WTC11 (cell line): Measurements from ENCODE around the gene F2RL3. TPM values are rescaled to one million over a fixed set of nuclear protein-coding genes. Genes with fewer than 3 reads are reported as not detected.

Source experiments
- ATAC-seq: fragments of 200-7000 bp; cut with Tn5 transposase; 2 replicates; pipeline ENCODE4 v1.10.0; 2021; ENCODE audit warnings: mild to moderate bottlenecking, moderate library complexity
- CTCF ChIA-PET: fragments of 300-600 bp; sonication (Branson Sonifier 250); formaldehyde crosslinking; loops from one replicate; lab custom pipeline; 2021; ENCODE audit warnings: antibody characterized with exemption; lab: Charles Lee
- POLR2A ChIA-PET: fragments of 350-600 bp; sonication (Branson Sonifier 250); formaldehyde crosslinking; loops from one replicate; lab custom pipeline; 2021; ENCODE audit warnings: antibody characterized with exemption; lab: Charles Lee
- DNase-seq: peaks from one replicate; pipeline ENCODE4 v3.0.0; 2021; ENCODE audit warnings: low spot score
- H3K27ac Mint-ChIP-seq: 2 replicates; pipeline ENCODE4 v1.8.0; 2021; ENCODE audit warnings: mixed read lengths
- H3K27me3 Mint-ChIP-seq: 2 replicates; pipeline ENCODE4 v1.8.0; 2021; ENCODE audit warnings: low read depth, mild to moderate bottlenecking, moderate library complexity, mixed read lengths
- H3K36me3 Mint-ChIP-seq: 2 replicates; pipeline ENCODE4 v1.8.0; 2021; ENCODE audit warnings: mixed read lengths
- H3K4me1 Mint-ChIP-seq: 2 replicates; pipeline ENCODE4 v1.8.0; 2022; ENCODE audit warnings: mixed read lengths
- H3K4me3 Mint-ChIP-seq: 2 replicates; pipeline ENCODE4 v1.8.0; 2021; ENCODE audit warnings: mild to moderate bottlenecking, moderate library complexity, mixed read lengths
- H3K9me3 Mint-ChIP-seq: 2 replicates; pipeline ENCODE4 v1.8.0; 2021; ENCODE audit warnings: mixed read lengths
- AFF4 ChIP-seq: sonication (generic); formaldehyde crosslinking; IDR thresholded peaks from 2 replicates; pipeline ENCODE4 v1.8.1; 2023; ENCODE audit warnings: mild to moderate bottlenecking, missing genetic modification reagents, borderline replicate concordance
- ATF2 ChIP-seq: sonication (generic); formaldehyde crosslinking; IDR thresholded peaks from 2 replicates; pipeline ENCODE4 v1.8.1; 2022; ENCODE audit warnings: low read depth, missing genetic modification reagents, borderline replicate concordance
- ATF3 ChIP-seq: sonication (generic); formaldehyde crosslinking; conservative IDR thresholded peaks from 2 replicates; pipeline ENCODE4 v1.8.1; 2022; ENCODE audit warnings: mild to moderate bottlenecking, missing genetic modification reagents
- ATF6 ChIP-seq: sonication (generic); formaldehyde crosslinking; IDR thresholded peaks from 2 replicates; pipeline ENCODE4 v1.8.1; 2023; ENCODE audit warnings: mild to moderate bottlenecking, missing genetic modification reagents
- FOXP4 ChIP-seq: sonication (generic); formaldehyde crosslinking; IDR thresholded peaks from 2 replicates; pipeline ENCODE4 v1.8.0; 2022; ENCODE audit warnings: mild to moderate bottlenecking, missing genetic modification reagents
- HMGA2 ChIP-seq: fragments of 250-450 bp; sonication (Bioruptor Pico); IDR thresholded peaks from 2 replicates; pipeline ENCODE4 v1.4.0; 2021; ENCODE audit warnings: mild to moderate bottlenecking, moderate library complexity
- IRF1 ChIP-seq: sonication (generic); formaldehyde crosslinking; IDR thresholded peaks from 2 replicates; pipeline ENCODE4 v1.8.0; 2023; ENCODE audit warnings: missing genetic modification reagents
- JUN ChIP-seq: sonication (generic); formaldehyde crosslinking; IDR thresholded peaks from 2 replicates; pipeline ENCODE4 v1.8.0; 2023; ENCODE audit warnings: mild to moderate bottlenecking, missing genetic modification reagents
- NFATC4 ChIP-seq: fragments of 250-450 bp; sonication (Bioruptor Pico); IDR thresholded peaks from 2 replicates; pipeline ENCODE4 v1.9.0; 2021; ENCODE audit warnings: mild to moderate bottlenecking
- NR2C2 ChIP-seq: sonication (generic); formaldehyde crosslinking; IDR thresholded peaks from 2 replicates; pipeline ENCODE4 v1.8.0; 2022; ENCODE audit warnings: mild to moderate bottlenecking, missing genetic modification reagents
- OVOL2 ChIP-seq: fragments of 250-450 bp; sonication (Bioruptor Pico); IDR thresholded peaks from 2 replicates; pipeline ENCODE4 v1.9.0; 2021; ENCODE audit warnings: mild to moderate bottlenecking, borderline replicate concordance
- PRDM15 ChIP-seq: sonication (generic); formaldehyde crosslinking; IDR thresholded peaks from 2 replicates; pipeline ENCODE4 v1.8.0; 2022; ENCODE audit warnings: missing genetic modification reagents
- SMAD4 ChIP-seq: sonication (generic); formaldehyde crosslinking; IDR thresholded peaks from 2 replicates; pipeline ENCODE4 v1.8.0; 2022; ENCODE audit warnings: mild to moderate bottlenecking, missing genetic modification reagents
- SOX15 ChIP-seq: fragments of 250-450 bp; sonication (Bioruptor Pico); IDR thresholded peaks from 2 replicates; pipeline ENCODE4 v1.9.0; 2021; ENCODE audit warnings: mild to moderate bottlenecking
- STAT6 ChIP-seq: sonication (generic); formaldehyde crosslinking; conservative IDR thresholded peaks from 2 replicates; pipeline ENCODE4 v1.8.1; 2023; ENCODE audit warnings: mild to moderate bottlenecking, low read depth, missing genetic modification reagents, moderate library complexity
- ZNF121 ChIP-seq: sonication (generic); formaldehyde crosslinking; IDR thresholded peaks from 2 replicates; pipeline ENCODE4 v1.8.0; 2023; ENCODE audit warnings: missing genetic modification reagents
- ZNF425 ChIP-seq: fragments of 250-450 bp; sonication (Bioruptor Pico); conservative IDR thresholded peaks from 2 replicates; pipeline ENCODE4 v1.9.0; 2021; ENCODE audit warnings: mild to moderate bottlenecking
- total RNA-seq: library from RNA; stranded (reverse); gene quantifications from 3 replicates; pipeline ENCODE4 v1.2.3, GENCODE V29; 2021

Gene F2RL3
- total RNA-seq, 1 experiment from 2014 or later: 0.11 TPM

GRCh38 chr19:16922949-16923348 lies 34.1 kb downstream of the F2RL3 start:
- TF ChIP-seq SOX15: no peak
- no peak for TF ChIP-seq NFATC4 (CRISPR knock-in tag)
- no peak for TF ChIP-seq HMGA2 (CRISPR knock-in tag)
- TF ChIP-seq ATF6 (CRISPR knock-in tag): no peak
- no peak for TF ChIP-seq IRF1 (CRISPR knock-in tag)
- TF ChIP-seq ZNF121: no peak
- TF ChIP-seq AFF4 (CRISPR knock-in tag): no peak
- TF ChIP-seq FOXP4 (CRISPR knock-in tag): no peak
- TF ChIP-seq STAT6 (CRISPR knock-in tag): no peak
- no peak for TF ChIP-seq ATF2
- no peak for TF ChIP-seq JUN (CRISPR knock-in tag)
- TF ChIP-seq OVOL2 (CRISPR knock-in tag): no peak
- no peak for TF ChIP-seq ZNF425 (CRISPR knock-in tag)
- TF ChIP-seq PRDM15 (CRISPR knock-in tag): no peak
- no peak for TF ChIP-seq NR2C2 (CRISPR knock-in tag)
- no peak for TF ChIP-seq SMAD4 (CRISPR knock-in tag)
- no peak for TF ChIP-seq ATF3 (CRISPR knock-in tag)
- Mint-ChIP-seq H3K36me3 (peaks cover 11% of the 10 kb centered on the region), H3K27ac (no peak overlapping the region), H3K4me1 (no peaks in the 10 kb centered on the region), H3K9me3 (peaks cover 32% of the 10 kb centered on the region), H3K27me3 (no peaks in the 10 kb centered on the region; the same call in 1 of the 2 replicates), H3K4me3 (no peak overlapping the region)
- ATAC-seq (no peak), DNase-seq (no peak)
- ChIA-PET CTCF (no interaction called here), POLR2A (interaction anchor here (0.6 kb wide), 1 partner anchor 112 kb away, joined by 4 read pairs; no protein-coding TSS in a partner anchor)
